B cell (primary cell): Measurements from ENCODE around the gene FMO2. TPM values are rescaled to one million over a fixed set of nuclear protein-coding genes. Genes with fewer than 3 reads are reported as not detected.

Experiments used
- ATAC-seq: fragments of 200-7000 bp; cut with Tn5 transposase; one replicate; pipeline ENCODE4 v1.10.0; 2021; ENCODE audit warnings: low read depth, mild to moderate bottlenecking, moderate number of reproducible peaks, moderate library complexity
- CTCF ChIA-PET: fragments of 350-600 bp; sonication (Branson Sonifier 250); formaldehyde crosslinking; loops from one replicate; lab custom pipeline; 2021; ENCODE audit warnings: antibody characterized with exemption, inconsistent platforms; lab: Charles Lee
- POLR2A ChIA-PET: fragments of 350-600 bp; sonication (Branson Sonifier 250); formaldehyde crosslinking; loops from one replicate; lab custom pipeline; 2021; ENCODE audit warnings: antibody characterized with exemption; lab: Charles Lee
- DNase-seq: peaks from one replicate; pipeline ENCODE4 v3.0.0; 2013
- H2AFZ ChIP-seq: 2 replicates; pipeline ENCODE4 v1.6.1; 2012; ENCODE audit warnings: mild to moderate bottlenecking, low read depth, low read length; ENCODE audit not compliant: insufficient read depth, poor library complexity, severe bottlenecking
- H3K27ac ChIP-seq, 2 donors: 1 replicate in 1 of 2; 2 replicates in 1 of 2; pipeline ENCODE4 v1.5.1; 2012 to 2013; ENCODE audit warnings: low read length in 2 of 2, mild to moderate bottlenecking in 2 of 2, moderate library complexity in 1 of 2
- H3K27me3 ChIP-seq, 4 experiments: fragments of 200-600 bp in 1 of 4; sonication (generic) in 1 of 4; replicated peaks in 1 of 4; 1 replicate in 2 of 4; 2 replicates in 2 of 4; pipeline versions ENCODE4 v1.6.1 to v1.7.0; 2013 to 2016; ENCODE audit warnings: low read length in 3 of 4, mild to moderate bottlenecking in 2 of 4, mixed read lengths in 1 of 4, moderate library complexity in 1 of 4; ENCODE audit not compliant: insufficient read depth in 4 of 4, control insufficient read depth in 3 of 4; ENCODE audit errors: control extremely low read depth in 1 of 4
- H3K36me3 ChIP-seq, 2 experiments: replicated peaks in 1 of 2; 1 replicate in 1 of 2; 2 replicates in 1 of 2; pipeline versions ENCODE4 v1.6.1 to v1.7.1; 2013; ENCODE audit warnings: low read length in 1 of 2; ENCODE audit not compliant: insufficient read depth in 2 of 2, control insufficient read depth in 1 of 2; ENCODE audit errors: control extremely low read depth in 1 of 2, extremely low read depth in 1 of 2
- H3K4me1 ChIP-seq, 2 donors: fragments of 200-600 bp in 1 of 2; sonication (generic) in 1 of 2; 1 replicate in 1 of 2; 2 replicates in 1 of 2; pipeline versions ENCODE4 v1.5.1 to v1.6.1; 2013 to 2017; ENCODE audit warnings: low read length in 2 of 2; ENCODE audit not compliant: control insufficient read depth in 2 of 2, insufficient read depth in 2 of 2
- H3K4me2 ChIP-seq: replicated peaks from 2 replicates; pipeline ENCODE3; 2012; ENCODE audit warnings: mild to moderate bottlenecking, low read depth, low read length; ENCODE audit not compliant: poor library complexity, severe bottlenecking
- H3K4me3 ChIP-seq, 5 experiments: fragments of 200-600 bp in 1 of 5; sonication (generic) in 1 of 5; 1 replicate in 3 of 5; 2 replicates in 2 of 5; pipeline versions ENCODE4 v1.5.1 to v1.7.0; 2011 to 2016; ENCODE audit warnings: low read length in 4 of 5, mild to moderate bottlenecking in 4 of 5, low read depth in 2 of 5, control low read depth in 1 of 5, moderate library complexity in 1 of 5; ENCODE audit not compliant: insufficient read depth in 1 of 5; ENCODE audit errors: control extremely low read depth in 1 of 5, extremely low read depth in 1 of 5
- H3K79me2 ChIP-seq: fragments of 200-600 bp; sonication (generic); one replicate; pipeline ENCODE4 v1.6.0; 2016; ENCODE audit warnings: low read length; ENCODE audit not compliant: control insufficient read depth, insufficient read depth
- H3K9ac ChIP-seq: fragments of 200-600 bp; sonication (generic); 2 replicates; pipeline ENCODE4 v1.6.1; 2017; ENCODE audit warnings: mild to moderate bottlenecking, low read length, moderate library complexity
- H3K9me3 ChIP-seq, 3 donors: one replicate each; pipeline versions ENCODE4 v1.6.1 to v1.7.1; 2013; ENCODE audit warnings: low read length in 2 of 3; ENCODE audit not compliant: control insufficient read depth in 2 of 3, insufficient read depth in 1 of 3; ENCODE audit errors: control extremely low read depth in 1 of 3
- H4K20me1 ChIP-seq: 2 replicates; pipeline ENCODE4 v1.6.0; 2012; ENCODE audit warnings: mild to moderate bottlenecking, low read length; ENCODE audit not compliant: insufficient read depth, control insufficient read depth, poor library complexity, severe bottlenecking
- H3K27ac Mint-ChIP-seq: one replicate; pipeline ENCODE4 v1.8.0; 2021; ENCODE audit warnings: mixed read lengths
- H3K27me3 Mint-ChIP-seq: one replicate; pipeline ENCODE4 v1.8.0; 2021; ENCODE audit warnings: mixed read lengths
- H3K4me1 Mint-ChIP-seq: one replicate; pipeline ENCODE4 v1.8.0; 2021; ENCODE audit warnings: mixed read lengths
- H3K4me3 Mint-ChIP-seq: one replicate; pipeline ENCODE4 v1.8.0; 2021; ENCODE audit warnings: mixed read lengths
- H3K9me3 Mint-ChIP-seq: one replicate; pipeline ENCODE4 v1.8.0; 2022; ENCODE audit warnings: mixed read lengths; ENCODE audit not compliant: insufficient read depth
- CTCF ChIP-seq: fragments of 200-600 bp; IDR thresholded peaks from one replicate; pipeline ENCODE4 v1.8.0; 2022; ENCODE audit warnings: antibody characterized with exemption, mild to moderate bottlenecking
- EZH2 ChIP-seq: IDR thresholded peaks from 2 replicates; pipeline ENCODE4 v1.6.1; 2012; ENCODE audit warnings: borderline replicate concordance, low read depth, mild to moderate bottlenecking, moderate library complexity, low read length; ENCODE audit not compliant: insufficient read depth, poor library complexity, severe bottlenecking
- WGBS: methylation state at CpG from one replicate; pipeline ENCODE4 v1.1.5; 2013; ENCODE audit warnings: missing lambda C conversion rate; ENCODE audit not compliant: insufficient coverage; 5-methylcytosine and 5-hydroxymethylcytosine counted together
- intact Hi-C: fragments of 100-400 bp; cut with micrococcal nuclease; formaldehyde crosslinking; loops from one replicate; pipeline ENCODE4 v1.10.0; 2022
- polyA plus RNA-seq: library from polyadenylated mRNA; depleted of rRNA; stranded (reverse); fragments of >200 nt; gene quantifications from 2 replicates; pipeline ENCODE4 v1.2.3, GENCODE V29; 2012
- total RNA-seq, 2 donors: library from RNA; stranded (reverse); fragments of 120-200 nt in 1 of 2; gene quantifications; 1 replicate in 1 of 2; 2 replicates in 1 of 2; pipeline versions ENCODE4 v1.2.3 to v1.2.4, GENCODE V29; 2013 to 2022

Gene FMO2
- total and polyA plus RNA-seq, 2 donors (not counting 1 experiment from before 2014, with no cell fraction given) = not detected

GRCh38 chr1:171152549-171152948 lies 32.6 kb upstream of the FMO2 start:
- Histone ChIP-seq H3K9ac (no peak overlapping the region), H4K20me1 (no peaks in the 10 kb centered on the region), H3K27ac (no peak overlapping the region), H3K9me3 (no peaks in the 10 kb centered on the region), H3K4me3 (no peak overlapping the region), H2AFZ (no peak overlapping the region), H3K4me1 (no peaks in the 10 kb centered on the region), H3K4me2 (no peak overlapping the region), H3K36me3 (no peaks in the 10 kb centered on the region), H3K79me2 (no peaks in the 10 kb centered on the region), H3K27me3 (no peaks in the 10 kb centered on the region)
- DNase-seq (no peak), ATAC-seq (no peak)
- intact Hi-C loops = no loop called here
- 81% methylated on average over 2 of the region's 2 CpGs for WGBS
- Mint-ChIP-seq H3K27me3 (peaks cover 7% of the 10 kb centered on the region), H3K9me3 (no peaks in the 10 kb centered on the region), H3K27ac (no peak overlapping the region), H3K4me1 (no peaks in the 10 kb centered on the region), H3K4me3 (no peak overlapping the region)
- TF ChIP-seq CTCF (no peak), EZH2 (no peak)
- ChIA-PET POLR2A (no interaction called here), CTCF (no interaction called here)

GRCh38 chr1:171155484-171155883 lies 29.6 kb upstream of the FMO2 start:
- Mint-ChIP-seq H3K4me3 (no peak overlapping the region), H3K9me3 (no peaks in the 10 kb centered on the region), H3K27me3 (peaks cover 7% of the 10 kb centered on the region), H3K27ac (no peak overlapping the region), H3K4me1 (no peaks in the 10 kb centered on the region)
- Histone ChIP-seq H3K9me3 (peaks cover 0 to 1% (median 0%) of the 10 kb centered on the region in 3 donors), H3K27ac (no peak overlapping the region), H3K36me3 (no peaks in the 10 kb centered on the region), H3K27me3 (no peaks in the 10 kb centered on the region), H3K79me2 (no peaks in the 10 kb centered on the region), H3K4me3 (no peak overlapping the region), H3K4me1 (no peaks in the 10 kb centered on the region), H3K4me2 (no peak overlapping the region), H4K20me1 (no peaks in the 10 kb centered on the region), H2AFZ (no peak overlapping the region), H3K9ac (no peak overlapping the region)
- intact Hi-C loops = no loop called here
- DNase-seq = no peak
- POLR2A ChIA-PET = no interaction called here
- ATAC-seq = no peak
- no peak for TF ChIP-seq CTCF
- CTCF ChIA-PET = no interaction called here
